HEK293 (cell line): ENCODE measurements around the gene SPDYE6.

ENCODE experiments used
- GFI1B ChIP-seq: fragments of 450-650 bp; formaldehyde crosslinking; IDR thresholded peaks from 2 replicates; pipeline ENCODE4 v1.5.1; 2016; ENCODE audit warnings: missing biosample characterization, missing genetic modification characterization
- GLIS1 ChIP-seq: fragments of 450-650 bp; formaldehyde crosslinking; IDR thresholded peaks from 2 replicates; pipeline ENCODE4 v1.5.1; 2016; ENCODE audit warnings: missing biosample characterization, missing genetic modification characterization
- KLF16 ChIP-seq: fragments of 450-650 bp; formaldehyde crosslinking; IDR thresholded peaks from 2 replicates; pipeline ENCODE4 v1.5.1; 2017; ENCODE audit warnings: missing biosample characterization, missing genetic modification characterization
- KLF9 ChIP-seq: fragments of 450-650 bp; formaldehyde crosslinking; IDR thresholded peaks from 2 replicates; pipeline ENCODE4 v1.5.1; 2016; ENCODE audit warnings: missing biosample characterization, missing genetic modification characterization, low read depth
- MEIS1 ChIP-seq: sonication (generic); formaldehyde crosslinking; IDR thresholded peaks from 2 replicates; pipeline ENCODE4 v1.8.1; 2022; ENCODE audit warnings: missing genetic modification reagents, mild to moderate bottlenecking, borderline replicate concordance
- MYNN ChIP-seq: fragments of 450-650 bp; formaldehyde crosslinking; IDR thresholded peaks from 2 replicates; pipeline ENCODE4 v1.5.1; 2016; ENCODE audit warnings: missing biosample characterization, missing genetic modification characterization, borderline replicate concordance
- PATZ1 ChIP-seq: fragments of 450-650 bp; formaldehyde crosslinking; IDR thresholded peaks from 2 replicates; pipeline ENCODE4 v1.5.1; 2016; ENCODE audit warnings: missing biosample characterization, missing genetic modification characterization
- REPIN1 ChIP-seq: fragments of 450-650 bp; formaldehyde crosslinking; IDR thresholded peaks from 2 replicates; pipeline ENCODE4 v1.5.1; 2017; ENCODE audit warnings: missing biosample characterization, missing genetic modification characterization, low read depth
- SETDB1 ChIP-seq: IDR thresholded peaks from one replicate; pipeline ENCODE4 v1.6.1; 2017; ENCODE audit warnings: mild to moderate bottlenecking, low read length, moderate library complexity, mixed read lengths; ENCODE audit not compliant: insufficient read length
- SP7 ChIP-seq: fragments of 450-650 bp; formaldehyde crosslinking; IDR thresholded peaks from 2 replicates; pipeline ENCODE4 v1.5.1; 2016; ENCODE audit warnings: missing biosample characterization, missing genetic modification characterization
- ZFP41 ChIP-seq: fragments of 450-650 bp; formaldehyde crosslinking; IDR thresholded peaks from 2 replicates; pipeline ENCODE4 v1.5.1; 2016; ENCODE audit warnings: missing biosample characterization, missing genetic modification characterization, borderline replicate concordance
- ZNF146 ChIP-seq: fragments of 450-650 bp; formaldehyde crosslinking; IDR thresholded peaks from 2 replicates; pipeline ENCODE4 v1.5.1; 2016; ENCODE audit warnings: missing biosample characterization, missing genetic modification characterization
- ZNF155 ChIP-seq: fragments of 450-650 bp; formaldehyde crosslinking; IDR thresholded peaks from 2 replicates; pipeline ENCODE4 v1.5.1; 2016; ENCODE audit warnings: missing biosample characterization, missing genetic modification characterization
- ZNF174 ChIP-seq: fragments of 450-650 bp; formaldehyde crosslinking; IDR thresholded peaks from 2 replicates; pipeline ENCODE4 v1.5.0; 2017; ENCODE audit warnings: missing biosample characterization, mild to moderate bottlenecking, missing genetic modification characterization
- ZNF184 ChIP-seq: fragments of 450-650 bp; IDR thresholded peaks from 2 replicates; pipeline ENCODE4 v1.5.1; 2018; ENCODE audit warnings: missing biosample characterization, mild to moderate bottlenecking, missing genetic modification characterization
- ZNF223 ChIP-seq: fragments of 450-650 bp; formaldehyde crosslinking; IDR thresholded peaks from 2 replicates; pipeline ENCODE4 v1.5.1; 2016; ENCODE audit warnings: missing biosample characterization, missing genetic modification characterization
- ZNF280C ChIP-seq: fragments of 450-650 bp; formaldehyde crosslinking; IDR thresholded peaks from 2 replicates; pipeline ENCODE4 v1.5.1; 2016; ENCODE audit warnings: missing biosample characterization, missing genetic modification characterization
- ZNF311 ChIP-seq: fragments of 450-650 bp; formaldehyde crosslinking; IDR thresholded peaks from 2 replicates; pipeline ENCODE4 v1.5.1; 2017; ENCODE audit warnings: missing biosample characterization, missing genetic modification characterization, borderline replicate concordance
- ZNF350 ChIP-seq: fragments of 450-650 bp; formaldehyde crosslinking; IDR thresholded peaks from 2 replicates; pipeline ENCODE4 v1.5.0; 2017; ENCODE audit warnings: missing biosample characterization, mild to moderate bottlenecking, missing genetic modification characterization
- ZNF37A ChIP-seq: fragments of 450-650 bp; IDR thresholded peaks from 2 replicates; pipeline ENCODE4 v1.5.1; 2018; ENCODE audit warnings: missing biosample characterization, missing genetic modification characterization
- ZNF423 ChIP-seq: fragments of 450-650 bp; formaldehyde crosslinking; IDR thresholded peaks from 2 replicates; pipeline ENCODE4 v1.5.1; 2016; ENCODE audit warnings: missing biosample characterization, missing genetic modification characterization
- ZNF514 ChIP-seq: fragments of 450-650 bp; formaldehyde crosslinking; IDR thresholded peaks from 2 replicates; pipeline ENCODE4 v1.5.1; 2016; ENCODE audit warnings: missing biosample characterization, missing genetic modification characterization
- ZNF518A ChIP-seq: fragments of 450-650 bp; formaldehyde crosslinking; conservative IDR thresholded peaks from 2 replicates; pipeline ENCODE4 v1.5.1; 2016; ENCODE audit warnings: low read depth, missing biosample characterization, missing genetic modification characterization
- ZNF544 ChIP-seq: fragments of 450-650 bp; formaldehyde crosslinking; IDR thresholded peaks from 2 replicates; pipeline ENCODE4 v1.5.0; 2017; ENCODE audit warnings: missing biosample characterization, missing genetic modification characterization
- ZNF558 ChIP-seq: fragments of 450-650 bp; formaldehyde crosslinking; IDR thresholded peaks from 2 replicates; pipeline ENCODE4 v1.5.1; 2016; ENCODE audit warnings: missing biosample characterization, missing genetic modification characterization
- ZNF560 ChIP-seq: fragments of 450-650 bp; formaldehyde crosslinking; IDR thresholded peaks from 2 replicates; pipeline ENCODE4 v1.5.1; 2017; ENCODE audit warnings: missing biosample characterization, missing genetic modification characterization, borderline replicate concordance
- ZNF585B ChIP-seq: fragments of 450-650 bp; formaldehyde crosslinking; IDR thresholded peaks from 2 replicates; pipeline ENCODE4 v1.5.1; 2016; ENCODE audit warnings: missing biosample characterization, missing genetic modification characterization
- ZNF670 ChIP-seq: fragments of 450-650 bp; formaldehyde crosslinking; IDR thresholded peaks from 2 replicates; pipeline ENCODE4 v1.5.1; 2016; ENCODE audit warnings: missing biosample characterization, missing genetic modification characterization, low read depth
- ZNF791 ChIP-seq: fragments of 450-650 bp; formaldehyde crosslinking; IDR thresholded peaks from 2 replicates; pipeline ENCODE4 v1.5.1; 2016; ENCODE audit warnings: missing biosample characterization, missing genetic modification characterization
- ZNF792 ChIP-seq: fragments of 450-650 bp; formaldehyde crosslinking; IDR thresholded peaks from 2 replicates; pipeline ENCODE4 v1.5.1; 2016; ENCODE audit warnings: missing biosample characterization, missing genetic modification characterization
- ZSCAN5A ChIP-seq: fragments of 450-650 bp; formaldehyde crosslinking; IDR thresholded peaks from 2 replicates; pipeline ENCODE4 v1.5.1; 2016; ENCODE audit warnings: missing biosample characterization, missing genetic modification characterization

Gene SPDYE6

GRCh38 chr7:102306916-102307677, 49.1 kb downstream of the SPDYE6 start (continued):
- TF ChIP-seq ZNF280C (tag by site-specific recombination) (no peak), ZNF350 (tag by site-specific recombination) (no peak), ZNF223 (tag by site-specific recombination) (no peak), REPIN1 (tag by site-specific recombination) (no peak), ZNF423 (tag by site-specific recombination) (peak; percentile 76), KLF16 (tag by site-specific recombination) (no peak), ZNF558 (no peak), ZNF585B (tag by site-specific recombination) (no peak), ZNF184 (no peak), ZNF311 (tag by site-specific recombination) (no peak), ZNF514 (no peak), ZNF37A (tag by site-specific recombination) (no peak), ZNF791 (tag by site-specific recombination) (no peak), SETDB1 (no peak), ZNF174 (tag by site-specific recombination) (no peak), ZFP41 (tag by site-specific recombination) (no peak), MEIS1 (no peak), GLIS1 (tag by site-specific recombination) (peak; percentile 99), ZNF155 (no peak), ZNF670 (tag by site-specific recombination) (no peak), KLF9 (tag by site-specific recombination) (peak; percentile 66; the same call in 1 of the 2 replicates), GFI1B (tag by site-specific recombination) (no peak), PATZ1 (tag by site-specific recombination) (0 out of 2 replicates have a peak, but pooled peaks have one; percentile 32), MYNN (tag by site-specific recombination) (no peak), ZSCAN5A (tag by site-specific recombination) (no peak), ZNF518A (tag by site-specific recombination) (no peak), ZNF146 (tag by site-specific recombination) (no peak), ZNF544 (tag by site-specific recombination) (no peak), ZNF792 (tag by site-specific recombination) (no peak), ZNF560 (tag by site-specific recombination) (no peak), SP7 (0 out of 2 replicates have a peak, but pooled peaks have one; percentile 12)
